DND-41 (cell line): ENCODE data around the gene L3MBTL4.

ENCODE experiments used
- ATAC-seq: fragments of 200-7000 bp; cut with Tn5 transposase; 3 replicates; pipeline ENCODE4 v1.9.1; 2021; ENCODE audit warnings: low read depth; ENCODE audit not compliant: insufficient read depth
- DNase-seq: peaks from one replicate; pipeline ENCODE4 v3.0.0-alpha.2; 2020
- H2AFZ ChIP-seq: 2 replicates; pipeline ENCODE4 v1.6.0; 2012; ENCODE audit warnings: low read depth, low read length
- H3K27ac ChIP-seq: 2 replicates; pipeline ENCODE4 v1.5.1; 2012; ENCODE audit warnings: low read length, inconsistent platforms
- H3K27me3 ChIP-seq: fragments of 200-600 bp; sonication (generic); 2 replicates; pipeline ENCODE4 v1.6.0; 2012; ENCODE audit warnings: low read length, mild to moderate bottlenecking, inconsistent platforms; ENCODE audit not compliant: insufficient read depth, poor library complexity
- H3K36me3 ChIP-seq: 2 replicates; pipeline ENCODE4 v1.5.1; 2012; ENCODE audit warnings: low read length, inconsistent platforms; ENCODE audit not compliant: insufficient read depth
- H3K4me1 ChIP-seq: 2 replicates; pipeline ENCODE4 v1.5.1; 2012; ENCODE audit warnings: mild to moderate bottlenecking, low read length; ENCODE audit not compliant: insufficient read depth
- H3K4me2 ChIP-seq: 2 replicates; pipeline ENCODE4 v1.6.0; 2012; ENCODE audit warnings: mild to moderate bottlenecking, moderate library complexity, low read length, inconsistent platforms; ENCODE audit not compliant: insufficient read depth
- H3K4me3 ChIP-seq, 2 experiments: fragments of 200-600 bp in 1 of 2; shearing (Covaris generic) in 1 of 2; 2 replicates each; pipeline ENCODE4 v1.5.1; 2012 to 2016; ENCODE audit warnings: inconsistent platforms in 2 of 2, low read length in 2 of 2, mild to moderate bottlenecking in 2 of 2, low read depth in 1 of 2, moderate library complexity in 1 of 2
- H3K79me2 ChIP-seq: 2 replicates; pipeline ENCODE4 v1.6.0; 2012; ENCODE audit warnings: low read length, inconsistent platforms; ENCODE audit not compliant: insufficient read depth
- H3K9ac ChIP-seq: 2 replicates; pipeline ENCODE4 v1.6.0; 2012; ENCODE audit warnings: low read depth, mild to moderate bottlenecking, inconsistent platforms, low read length, moderate library complexity
- H3K9me3 ChIP-seq: 2 replicates; pipeline ENCODE4 v1.5.1; 2012; ENCODE audit warnings: low read length, moderate library complexity, mild to moderate bottlenecking, inconsistent platforms; ENCODE audit not compliant: insufficient read depth, severe bottlenecking
- H4K20me1 ChIP-seq: 2 replicates; pipeline ENCODE4 v1.6.0; 2012; ENCODE audit warnings: low read length; ENCODE audit not compliant: insufficient read depth
- EZH2 ChIP-seq: IDR thresholded peaks from 3 replicates; pipeline ENCODE4 v1.6.1; 2012; ENCODE audit warnings: borderline replicate concordance, low read depth, mild to moderate bottlenecking, moderate library complexity, low read length, inconsistent platforms; ENCODE audit not compliant: severe bottlenecking
- TF ChIP-seq, protein P1 (sequence below): IDR thresholded peaks from 2 replicates; pipeline ENCODE4 v1.5.1; 2012; ENCODE audit warnings: borderline replicate concordance, low read length, moderate library complexity, mild to moderate bottlenecking; ENCODE audit not compliant: poor library complexity, severe bottlenecking; ENCODE audit errors: extremely low read depth

L3MBTL4 gene

DNA sequence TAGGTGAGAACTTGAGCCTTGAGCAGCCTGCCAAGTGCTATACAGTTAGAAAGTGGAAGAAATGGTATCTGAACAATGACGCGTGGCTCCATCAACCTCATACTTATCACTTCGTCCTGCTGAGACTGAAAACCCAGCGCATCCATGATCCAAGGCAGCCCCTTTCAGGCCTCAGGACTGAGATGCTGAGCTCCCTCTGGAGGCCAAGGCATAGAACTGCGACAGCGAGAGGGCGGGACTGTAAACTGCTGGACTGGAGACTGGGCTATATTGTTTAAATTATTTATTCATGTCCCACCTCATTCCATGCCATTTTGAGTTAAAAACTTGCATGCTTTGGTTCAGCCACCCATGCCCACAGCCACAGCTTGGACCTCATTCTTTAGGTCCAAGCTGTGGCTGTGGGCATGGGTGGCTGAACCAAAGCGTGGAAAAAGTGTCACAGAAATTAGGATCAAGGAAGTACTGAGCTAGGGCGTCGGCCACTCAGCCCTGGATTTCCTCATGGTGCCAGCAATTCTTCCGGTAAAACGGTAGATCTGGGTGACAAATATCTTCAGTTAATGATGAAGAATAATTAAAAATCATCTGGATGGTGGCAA is 195.5 kb downstream of the L3MBTL4 start:
- no peaks in the 10 kb centered on the region for H3K36me3 ChIP-seq
- ATAC-seq (no peak; the same call in 2 of the 3 replicates), DNase-seq (peak; percentile 9)
- no peak overlapping the region for H2AFZ ChIP-seq
- TF ChIP-seq EZH2: no peak
- TF ChIP-seq, protein P1, sequence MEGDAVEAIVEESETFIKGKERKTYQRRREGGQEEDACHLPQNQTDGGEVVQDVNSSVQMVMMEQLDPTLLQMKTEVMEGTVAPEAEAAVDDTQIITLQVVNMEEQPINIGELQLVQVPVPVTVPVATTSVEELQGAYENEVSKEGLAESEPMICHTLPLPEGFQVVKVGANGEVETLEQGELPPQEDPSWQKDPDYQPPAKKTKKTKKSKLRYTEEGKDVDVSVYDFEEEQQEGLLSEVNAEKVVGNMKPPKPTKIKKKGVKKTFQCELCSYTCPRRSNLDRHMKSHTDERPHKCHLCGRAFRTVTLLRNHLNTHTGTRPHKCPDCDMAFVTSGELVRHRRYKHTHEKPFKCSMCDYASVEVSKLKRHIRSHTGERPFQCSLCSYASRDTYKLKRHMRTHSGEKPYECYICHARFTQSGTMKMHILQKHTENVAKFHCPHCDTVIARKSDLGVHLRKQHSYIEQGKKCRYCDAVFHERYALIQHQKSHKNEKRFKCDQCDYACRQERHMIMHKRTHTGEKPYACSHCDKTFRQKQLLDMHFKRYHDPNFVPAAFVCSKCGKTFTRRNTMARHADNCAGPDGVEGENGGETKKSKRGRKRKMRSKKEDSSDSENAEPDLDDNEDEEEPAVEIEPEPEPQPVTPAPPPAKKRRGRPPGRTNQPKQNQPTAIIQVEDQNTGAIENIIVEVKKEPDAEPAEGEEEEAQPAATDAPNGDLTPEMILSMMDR: peak; percentile 51
- no peak overlapping the region for H3K9ac ChIP-seq
- no peak overlapping the region for H3K27ac ChIP-seq
- H3K79me2 ChIP-seq: no peaks in the 10 kb centered on the region
- no peaks in the 10 kb centered on the region for H3K27me3 ChIP-seq
- no peaks in the 10 kb centered on the region for H3K9me3 ChIP-seq
- H4K20me1 ChIP-seq: no peaks in the 10 kb centered on the region
- no peak overlapping the region for H3K4me2 ChIP-seq
- H3K4me1 ChIP-seq: no peaks in the 10 kb centered on the region
- no peak overlapping the region for H3K4me3 ChIP-seq

DNA sequence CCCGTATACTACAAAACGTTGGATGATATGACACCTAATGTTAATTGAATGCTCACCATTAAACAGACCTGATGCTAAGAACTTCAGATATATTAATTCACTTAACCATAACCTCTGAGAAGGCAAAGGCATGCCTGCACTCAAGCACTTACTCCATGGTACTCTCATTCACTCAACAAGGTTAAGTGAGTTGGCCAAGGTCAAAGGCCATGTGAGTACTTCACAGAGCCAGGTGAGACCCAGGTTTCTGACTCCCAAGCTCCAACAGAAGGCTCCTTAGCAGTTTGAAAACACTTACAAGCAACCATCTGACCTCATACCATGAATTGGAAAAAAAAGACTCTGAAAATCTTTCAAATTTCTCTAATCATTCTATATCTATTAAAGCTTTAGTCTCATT is 198.8 kb downstream of the L3MBTL4 start:
- Histone ChIP-seq H3K79me2 (no peaks in the 10 kb centered on the region), H3K9me3 (no peaks in the 10 kb centered on the region), H3K4me2 (no peak overlapping the region), H3K4me3 (no peak overlapping the region), H3K27ac (no peak overlapping the region), H3K4me1 (no peaks in the 10 kb centered on the region), H4K20me1 (no peaks in the 10 kb centered on the region), H3K27me3 (no peaks in the 10 kb centered on the region), H3K9ac (no peak overlapping the region), H3K36me3 (no peaks in the 10 kb centered on the region), H2AFZ (no peak overlapping the region)
- ATAC-seq (no peak), DNase-seq (no peak)
- no peak for TF ChIP-seq EZH2
- TF ChIP-seq, protein P1: no peak

DNA sequence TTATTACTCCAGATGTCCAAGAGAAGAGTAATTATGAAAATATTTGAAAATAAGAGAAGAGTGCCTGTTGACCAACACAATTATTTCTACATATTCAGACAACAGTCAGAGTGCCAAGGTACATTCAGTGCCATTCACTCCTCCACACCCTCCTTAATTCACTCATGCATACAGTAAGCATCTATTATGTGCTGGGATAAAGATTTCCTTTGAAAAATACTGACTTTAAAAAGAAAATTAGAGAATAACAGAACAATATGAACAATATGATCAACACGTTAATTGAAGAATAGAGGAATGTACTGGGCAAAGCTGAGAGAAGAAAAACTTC is 203.6 kb downstream of the L3MBTL4 start:
- H3K4me1 ChIP-seq: no peaks in the 10 kb centered on the region
- no peak overlapping the region for H3K4me2 ChIP-seq
- H3K9ac ChIP-seq: no peak overlapping the region
- H4K20me1 ChIP-seq: no peaks in the 10 kb centered on the region
- H3K4me3 ChIP-seq: no peak overlapping the region
- H3K27ac ChIP-seq: no peak overlapping the region
- no peak overlapping the region for H2AFZ ChIP-seq
- ATAC-seq (no peak), DNase-seq (no peak)
- no peaks in the 10 kb centered on the region for H3K9me3 ChIP-seq
- H3K79me2 ChIP-seq: no peaks in the 10 kb centered on the region
- TF ChIP-seq, protein P1: no peak
- no peak for TF ChIP-seq EZH2
- no peaks in the 10 kb centered on the region for H3K36me3 ChIP-seq
- no peaks in the 10 kb centered on the region for H3K27me3 ChIP-seq
